Measurements from ENCODE around the gene EEIG1.

Gene EEIG1

GRCh38 chr9:127961155-127961490 lies 19.7 kb downstream of the EEIG1 start:
- DNase-seq (ENCODE audit: extremely low read depth in 1 of 2, low read depth in 1 of 2), result no peak

GRCh38 chr9:127960410-127961154 lies 20.2 kb downstream of the EEIG1 start:
- no peak for DNase-seq (ENCODE audit: extremely low read depth in 1 of 2, low read depth in 1 of 2)

GRCh38 chr9:127959841-127960409 lies 20.9 kb downstream of the EEIG1 start:
- no peak for DNase-seq (ENCODE audit: extremely low read depth in 1 of 2, low read depth in 1 of 2)

GRCh38 chr9:127959398-127959797 lies 21.4 kb downstream of the EEIG1 start:
- no peak for DNase-seq (ENCODE audit: extremely low read depth in 1 of 2, low read depth in 1 of 2)

- DNase-seq (ENCODE audit: extremely low read depth in 1 of 2, low read depth in 1 of 2), result no peak
Observed at GRCh38 chr9:127958728-127959127, 22.1 kb downstream of the EEIG1 start.

- peak; percentile 47 to 84 for DNase-seq (ENCODE audit: extremely low read depth in 1 of 2, low read depth in 1 of 2)
Observed at GRCh38 chr9:127955294-127956015, 25.3 kb downstream of the EEIG1 start.

GRCh38 chr9:127954831-127955293 lies 25.9 kb downstream of the EEIG1 start:
- DNase-seq (ENCODE audit: extremely low read depth in 1 of 2, low read depth in 1 of 2), result no peak

- DNase-seq (ENCODE audit: extremely low read depth in 1 of 2, low read depth in 1 of 2), result no peak
Observed at GRCh38 chr9:127953768-127954505, 26.9 kb downstream of the EEIG1 start.

GRCh38 chr9:127953154-127953553 lies 27.6 kb downstream of the EEIG1 start:
- no peak for DNase-seq (ENCODE audit: extremely low read depth in 1 of 2, low read depth in 1 of 2)

- no peak for DNase-seq (ENCODE audit: extremely low read depth in 1 of 2, low read depth in 1 of 2)
Observed at GRCh38 chr9:127950513-127951289, 30.1 kb downstream of the EEIG1 start.

GRCh38 chr9:127949827-127950512 lies 30.8 kb downstream of the EEIG1 start:
- no peak for DNase-seq (ENCODE audit: extremely low read depth in 1 of 2, low read depth in 1 of 2)

- DNase-seq (ENCODE audit: extremely low read depth in 1 of 2, low read depth in 1 of 2), result no peak
Observed at GRCh38 chr9:127947841-127948710, 32.7 kb downstream of the EEIG1 start.

GRCh38 chr9:127946728-127947127 lies 34.1 kb downstream of the EEIG1 start:
- DNase-seq (ENCODE audit: extremely low read depth in 1 of 2, low read depth in 1 of 2), result no peak

GRCh38 chr9:127945942-127946341 lies 34.8 kb downstream of the EEIG1 start:
- DNase-seq (ENCODE audit: extremely low read depth in 1 of 2, low read depth in 1 of 2), result no peak

- no peak for DNase-seq (ENCODE audit: extremely low read depth in 1 of 2, low read depth in 1 of 2)
Observed at GRCh38 chr9:127945338-127945737, 35.5 kb downstream of the EEIG1 start.

- no peak for DNase-seq (ENCODE audit: extremely low read depth in 1 of 2, low read depth in 1 of 2)
Observed at GRCh38 chr9:127944586-127945218, 36.1 kb downstream of the EEIG1 start.

GRCh38 chr9:127943731-127944144 lies 37.1 kb downstream of the EEIG1 start:
- peak; percentile 58 to 71 for DNase-seq (ENCODE audit: extremely low read depth in 1 of 2, low read depth in 1 of 2)

GRCh38 chr9:127943011-127943662 lies 37.7 kb downstream of the EEIG1 start:
- DNase-seq (ENCODE audit: extremely low read depth in 1 of 2, low read depth in 1 of 2), result no peak
